CD4-positive, alpha-beta T cell treated with Interferon gamma for 1 hour (primary cell): Measurements from ENCODE around the gene LMBR1.
A peak's percentile ranks its signal among the peaks of the same experiment; 100 is the strongest.
"Not testable (repeated sequence)": the region's sequence is repeated elsewhere in the genome, so short reads cannot be mapped to it uniquely, and the experiment has no call there.

ENCODE experiments used
- DNase-seq: peaks from one replicate; pipeline ENCODE4 v3.0.0-alpha.2; 2020

The LMBR1 gene

DNA sequence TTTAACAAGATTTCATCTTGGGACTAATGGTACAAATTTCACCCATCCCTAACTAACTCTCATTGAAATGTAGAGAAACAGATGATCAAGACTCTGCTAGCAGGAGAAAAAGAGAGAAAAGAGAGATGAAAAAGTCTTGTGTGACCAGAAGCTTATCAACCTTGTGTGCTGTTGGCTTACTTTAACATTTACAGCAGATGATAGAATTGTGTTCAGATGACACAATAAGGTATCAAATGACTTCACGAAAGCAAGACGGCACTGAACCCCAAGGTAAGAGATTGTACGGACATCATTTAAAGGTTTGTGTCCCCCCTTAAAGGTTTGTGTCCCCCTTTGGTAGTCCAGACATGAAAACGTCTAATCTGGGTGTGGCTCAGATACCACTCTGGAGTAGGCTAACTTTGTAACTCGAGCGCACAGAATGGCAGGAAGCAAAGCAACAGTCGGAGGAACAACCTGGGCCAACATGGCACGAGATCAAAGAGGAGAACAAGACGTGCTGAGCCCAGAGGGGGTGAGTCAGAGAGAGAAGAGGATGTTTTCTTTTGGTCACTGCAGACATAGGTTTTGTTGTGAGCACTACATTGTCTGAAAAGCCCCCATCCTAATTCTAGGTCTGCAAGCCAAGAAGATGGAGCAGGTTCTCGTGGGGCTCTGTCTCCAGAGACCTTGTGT, 10.4 kb upstream of the LMBR1 start:
- DNase-seq: peak; percentile 49

DNA sequence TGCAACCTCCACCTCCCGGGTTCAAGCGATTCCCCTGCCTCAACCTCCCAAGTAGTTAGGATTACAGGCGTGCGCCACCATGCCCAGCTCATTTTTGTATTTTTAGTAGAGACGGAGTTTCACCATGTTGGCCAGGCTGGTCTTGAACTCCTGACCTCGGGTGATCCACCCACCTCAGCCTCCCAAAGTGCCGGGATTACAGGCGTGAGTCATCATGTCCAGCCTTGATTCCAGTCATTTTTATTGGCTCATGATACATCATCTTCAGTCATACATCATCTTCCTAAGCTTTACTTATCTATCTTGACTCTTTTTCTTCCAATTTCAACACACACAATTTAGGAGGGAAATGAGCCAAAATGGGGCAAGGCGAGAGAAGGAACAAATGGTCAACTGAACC, 7.1 kb upstream of the LMBR1 start:
- not testable (repeated sequence) for DNase-seq

DNA sequence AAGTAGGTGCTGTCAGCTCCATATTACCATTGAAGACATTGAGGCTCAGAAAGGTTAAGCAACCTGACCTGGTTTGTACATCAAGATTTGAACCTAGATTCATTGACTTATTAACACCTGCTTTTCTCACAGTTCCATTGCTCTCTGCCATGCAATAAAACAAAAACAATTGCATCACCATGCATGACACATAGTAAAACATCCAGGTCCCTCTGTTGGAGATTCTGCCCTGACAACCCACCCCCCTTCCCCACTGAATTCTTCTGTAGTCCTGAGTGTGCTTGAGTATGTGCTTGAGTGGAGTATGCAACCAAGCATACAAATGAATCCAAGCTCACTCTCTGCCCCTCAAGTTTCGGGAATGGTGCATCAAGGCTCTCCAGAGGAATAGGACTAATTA, 6.0 kb upstream of the LMBR1 start:
- DNase-seq: no peak

DNA sequence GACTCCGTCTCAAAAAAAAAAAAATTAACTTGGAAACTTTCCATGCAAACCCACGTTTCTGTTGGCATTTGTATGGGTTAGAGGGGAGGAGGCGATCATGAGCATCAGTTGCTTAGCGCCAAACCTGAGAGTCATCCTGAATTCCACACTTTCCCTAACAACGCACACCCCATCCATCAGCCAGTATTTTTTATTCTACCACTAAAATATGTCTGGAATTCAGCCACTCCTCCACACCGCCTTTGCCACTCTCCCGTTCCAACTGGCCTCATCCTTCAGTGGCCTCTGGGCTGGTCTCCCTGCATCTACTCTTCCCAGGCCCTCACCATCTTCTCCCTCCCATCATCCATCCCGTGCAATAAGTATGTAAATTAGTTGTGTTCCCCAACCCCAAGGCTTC, 4.7 kb upstream of the LMBR1 start:
- DNase-seq: no peak

DNA sequence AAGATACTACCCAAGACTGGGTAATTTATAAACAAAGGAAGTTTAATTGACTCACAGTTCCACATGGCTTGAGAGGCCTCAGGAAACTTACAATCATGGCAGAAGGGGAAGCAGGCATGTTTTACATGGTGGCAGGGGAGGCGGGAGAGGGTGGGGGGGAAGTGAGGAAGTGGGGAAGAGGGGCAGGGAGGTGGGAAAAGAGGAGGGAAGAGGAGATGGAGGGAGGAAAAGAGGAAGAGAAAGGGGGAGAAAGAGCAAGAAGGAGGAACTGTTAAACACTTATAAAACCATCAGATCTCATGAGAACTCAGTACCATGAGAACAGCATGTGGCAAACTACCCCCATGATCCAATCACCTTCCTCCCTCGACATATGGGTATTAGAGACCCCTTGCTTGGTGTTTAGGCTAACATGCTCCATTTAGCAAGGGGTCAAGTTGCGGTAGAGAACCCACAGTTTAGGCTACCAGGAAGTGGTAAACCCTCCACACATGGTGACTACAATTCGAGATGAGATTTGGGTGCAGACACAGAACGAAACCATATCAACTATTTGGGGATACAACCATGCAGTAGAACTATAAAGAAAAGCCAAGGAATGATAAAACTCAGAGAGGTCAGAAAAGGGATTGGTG, 3.5 kb upstream of the LMBR1 start:
- DNase-seq: no peak

DNA sequence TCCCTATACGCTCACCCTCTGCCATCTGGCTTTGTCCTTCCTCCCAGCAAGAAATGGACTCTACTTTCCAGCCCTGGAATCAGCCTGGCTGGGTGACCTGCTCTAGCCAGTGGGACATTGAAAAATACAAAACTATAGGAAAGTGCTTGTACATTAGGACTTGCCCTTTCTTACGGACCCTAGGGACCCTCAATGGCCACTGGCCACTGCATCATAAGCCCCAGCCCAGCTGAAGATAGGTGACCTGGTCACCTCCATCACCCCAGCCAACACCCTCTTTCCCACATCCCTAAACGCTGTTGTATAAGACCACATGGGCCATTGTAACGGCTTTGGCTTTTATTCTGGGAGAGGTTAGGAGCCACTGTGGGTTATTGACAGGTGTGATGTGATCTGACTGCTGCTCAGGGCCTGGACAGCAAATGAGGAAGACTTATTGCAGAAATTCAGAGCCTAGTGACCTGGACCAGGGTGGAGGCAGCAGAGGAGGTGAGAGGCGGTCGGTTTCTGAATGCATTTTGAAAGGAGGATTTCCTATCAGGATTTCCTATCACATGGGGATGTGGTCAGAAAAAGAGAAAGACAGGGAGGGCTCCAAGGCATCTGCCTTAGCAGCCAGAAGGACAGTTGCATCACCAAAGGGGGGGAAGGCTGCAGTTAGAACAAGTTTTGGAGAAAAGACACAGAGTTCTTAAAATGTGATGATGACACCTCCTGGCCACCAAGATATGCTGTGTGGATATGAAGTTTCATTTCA, 2.2 kb upstream of the LMBR1 start:
- peak; percentile 13 for DNase-seq

DNA sequence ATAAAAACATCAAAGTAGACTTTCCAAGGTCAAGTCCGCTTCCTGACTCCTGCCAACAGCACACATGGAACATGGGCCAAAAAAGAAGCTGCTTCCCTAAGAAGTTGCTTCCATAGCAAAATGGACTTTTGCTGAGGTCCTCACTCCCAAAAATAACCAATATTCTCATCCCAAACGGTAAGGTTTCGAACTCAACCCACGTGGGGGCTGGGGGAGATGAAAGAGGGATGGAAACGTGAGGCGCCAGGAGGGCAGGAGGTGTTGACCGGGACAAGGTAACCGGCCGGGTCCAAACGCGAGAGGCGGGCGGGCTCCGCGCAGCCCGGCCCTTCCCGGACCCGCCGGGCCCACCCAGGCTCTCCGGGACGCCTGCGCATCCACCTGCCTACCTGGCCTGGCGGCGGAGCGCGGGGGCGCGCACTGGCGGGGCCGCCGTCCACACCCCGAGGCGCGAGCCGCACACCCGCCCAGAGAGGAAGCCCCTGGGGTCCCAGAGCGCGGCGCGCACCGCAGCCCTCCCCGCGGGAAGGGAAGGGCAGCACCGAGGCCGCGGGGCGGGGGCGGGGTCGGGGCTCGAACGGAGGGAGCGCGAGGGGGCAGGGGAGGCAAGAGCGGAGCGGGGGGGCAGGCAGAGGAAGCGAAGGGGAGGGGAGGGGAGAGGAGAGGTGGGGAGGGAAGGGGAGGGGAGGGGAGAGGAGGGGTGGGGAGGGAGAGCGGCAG, 742 bp downstream of the LMBR1 start:
- peak; percentile 73 for DNase-seq

DNA sequence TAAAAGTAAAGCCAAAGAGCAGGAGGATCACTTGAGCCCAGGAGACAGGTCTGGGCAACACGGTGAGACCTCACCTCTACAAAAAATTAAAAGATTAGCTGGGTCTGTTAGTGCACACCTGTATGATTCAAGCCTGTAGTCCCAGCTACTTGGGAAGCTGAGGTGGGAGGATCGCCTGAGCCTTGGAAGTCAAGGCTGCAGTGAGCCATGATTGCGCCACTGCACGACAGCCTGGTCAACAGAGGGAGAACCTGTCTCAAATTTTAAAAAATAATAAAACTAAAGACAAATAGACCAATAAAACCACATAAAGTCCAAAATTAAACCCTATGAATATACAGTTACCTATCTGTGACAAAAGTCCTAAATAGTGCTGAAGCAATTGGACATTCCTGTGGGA, 3.2 kb downstream of the LMBR1 start:
- no peak for DNase-seq

DNA sequence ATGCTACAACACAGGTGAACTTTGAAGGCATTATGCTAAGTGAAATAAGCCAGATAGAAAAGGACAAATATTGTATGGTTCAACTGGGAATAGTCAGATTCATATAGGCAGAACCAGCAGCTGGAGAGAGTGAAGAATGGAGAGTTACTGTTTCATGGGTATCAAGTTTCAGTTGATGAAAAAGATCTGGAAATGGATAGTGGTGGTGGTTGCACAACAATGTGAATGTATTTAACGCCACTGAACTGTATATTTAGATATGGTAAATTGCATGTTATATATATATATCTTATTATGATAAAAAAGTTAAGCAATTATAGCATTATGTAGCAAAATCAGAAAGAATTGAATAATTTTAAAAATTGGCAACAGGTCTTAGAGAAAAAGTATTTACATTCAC, 3.9 kb downstream of the LMBR1 start:
- no peak for DNase-seq

DNA sequence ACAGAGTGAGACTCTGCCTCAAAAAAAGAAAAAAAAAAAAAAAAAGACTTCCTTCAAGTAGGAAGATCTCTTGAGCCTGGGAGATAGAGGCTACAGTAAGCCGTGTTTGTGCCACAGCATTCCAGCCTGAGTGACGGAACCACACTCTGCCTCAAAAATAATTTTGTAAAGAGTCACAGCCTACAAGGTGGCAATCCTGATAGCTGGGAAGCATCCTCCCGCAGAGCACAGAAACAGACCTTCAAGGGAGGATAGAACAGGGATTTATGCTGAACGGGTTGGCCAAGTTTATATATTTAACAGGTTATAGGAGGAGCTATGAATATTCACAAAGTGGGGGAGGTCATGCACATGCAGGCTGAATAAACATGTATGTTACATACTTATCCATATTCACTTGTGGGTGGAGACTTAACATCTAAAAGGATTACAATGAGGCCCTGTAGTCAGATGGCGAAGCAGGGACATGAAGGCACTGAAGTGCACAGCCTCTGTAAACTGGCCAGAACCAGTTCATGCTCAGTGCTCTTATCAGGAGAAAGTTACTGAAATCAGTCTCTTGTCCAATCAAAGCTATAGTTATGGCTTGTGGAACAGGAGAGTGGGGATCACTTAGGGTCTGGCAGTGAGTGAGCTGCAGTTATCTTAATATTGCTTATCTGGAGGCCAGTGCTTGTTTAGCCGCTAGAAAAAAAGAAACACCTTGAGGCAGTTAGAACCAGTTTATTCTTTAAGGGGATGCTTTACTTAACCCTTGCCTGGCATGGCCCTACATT, 6.8 kb downstream of the LMBR1 start:
- DNase-seq: no peak

DNA sequence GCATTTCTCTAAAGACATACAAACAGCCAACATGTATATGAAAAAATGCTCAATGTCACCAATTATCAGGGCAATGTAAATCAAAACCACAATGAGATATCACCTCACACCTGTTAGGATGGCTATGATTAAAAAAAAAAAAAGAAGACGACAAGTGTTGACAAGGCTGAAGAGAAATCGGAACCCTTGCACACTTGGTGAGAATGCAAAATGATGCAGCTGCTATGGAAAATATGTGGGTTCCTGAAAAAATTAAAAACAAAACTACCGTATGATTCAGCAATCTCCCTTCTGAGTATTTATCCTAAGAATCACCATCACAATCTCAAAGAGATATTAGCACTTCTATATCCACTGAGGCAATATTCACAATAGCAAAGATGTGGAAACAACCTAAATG, 11.3 kb downstream of the LMBR1 start:
- DNase-seq: no peak

DNA sequence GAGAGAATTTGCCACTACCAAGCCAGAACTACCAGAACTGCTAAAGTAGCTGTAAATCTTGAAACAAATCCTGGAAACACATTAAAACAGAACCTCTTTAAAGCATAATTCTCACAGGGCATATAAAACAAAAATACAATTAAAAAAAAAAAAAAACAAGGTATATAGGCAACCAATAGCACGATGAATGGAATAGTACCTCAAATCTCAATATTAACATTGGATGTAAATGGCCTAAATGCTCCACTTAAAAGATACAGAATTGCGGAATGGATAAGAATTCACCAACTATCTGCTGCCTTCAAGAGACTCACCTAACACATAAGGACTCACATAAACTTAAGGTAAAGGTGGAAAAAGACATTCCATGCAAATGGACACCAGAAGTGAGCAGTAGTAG, 17.2 kb downstream of the LMBR1 start:
- DNase-seq: no peak

DNA sequence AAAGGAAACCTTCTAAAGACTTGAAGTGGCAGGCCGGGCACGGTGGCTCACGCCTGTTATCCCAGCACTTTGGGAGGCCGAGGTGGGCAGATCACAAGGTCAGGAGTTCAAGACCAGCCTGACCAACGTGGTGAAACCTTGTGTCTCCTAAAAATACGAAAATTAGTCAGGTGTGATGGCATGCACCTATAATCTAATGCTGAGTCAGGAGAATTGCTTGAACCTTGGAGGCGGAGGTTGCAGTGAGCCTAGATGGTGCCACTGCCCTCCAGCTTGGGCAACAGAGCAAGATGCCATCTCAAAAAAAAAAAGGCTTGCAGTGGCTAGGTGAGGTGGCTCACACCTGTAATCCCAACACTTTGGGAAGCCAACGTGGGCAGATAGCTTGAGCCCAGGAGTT, 24.6 kb downstream of the LMBR1 start:
- DNase-seq: not testable (repeated sequence)

DNA sequence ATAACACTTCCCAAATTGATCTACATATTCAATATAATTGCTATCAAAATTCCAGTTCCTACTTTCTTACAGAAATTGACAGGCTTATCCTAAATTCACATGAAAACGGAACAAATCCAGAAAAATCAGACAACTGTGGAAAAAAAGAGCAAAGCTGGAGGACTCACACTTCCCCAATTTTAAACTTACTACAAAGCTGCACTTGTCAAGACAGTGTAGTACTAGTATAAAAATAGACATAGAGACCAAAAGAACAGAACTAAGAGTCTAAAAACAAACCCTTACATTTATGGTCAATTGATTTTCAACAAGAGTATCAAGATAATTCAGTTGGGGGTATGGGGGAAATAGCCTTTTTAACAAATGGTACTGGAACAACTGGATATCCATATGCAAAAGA, 27.5 kb downstream of the LMBR1 start:
- no peak for DNase-seq

DNA sequence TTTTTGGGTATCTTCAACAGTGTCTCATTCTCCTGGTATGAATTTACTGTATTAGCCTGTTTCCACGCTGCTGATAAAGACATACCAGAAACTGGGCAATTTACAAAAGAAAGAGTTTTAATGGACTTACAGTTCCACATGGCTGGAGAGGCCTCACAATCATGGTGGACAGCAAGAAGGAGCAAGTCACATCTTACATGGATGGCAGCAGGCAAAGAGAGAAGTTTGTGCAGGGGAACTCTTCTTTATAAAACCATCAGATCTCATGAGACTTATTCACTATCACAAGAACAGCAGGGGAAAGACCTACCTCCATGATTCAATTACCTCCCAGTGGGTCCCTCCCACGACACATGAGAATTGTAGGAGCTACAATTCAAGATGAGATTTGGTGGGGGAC, 31.0 kb downstream of the LMBR1 start:
- not testable (repeated sequence) for DNase-seq

DNA sequence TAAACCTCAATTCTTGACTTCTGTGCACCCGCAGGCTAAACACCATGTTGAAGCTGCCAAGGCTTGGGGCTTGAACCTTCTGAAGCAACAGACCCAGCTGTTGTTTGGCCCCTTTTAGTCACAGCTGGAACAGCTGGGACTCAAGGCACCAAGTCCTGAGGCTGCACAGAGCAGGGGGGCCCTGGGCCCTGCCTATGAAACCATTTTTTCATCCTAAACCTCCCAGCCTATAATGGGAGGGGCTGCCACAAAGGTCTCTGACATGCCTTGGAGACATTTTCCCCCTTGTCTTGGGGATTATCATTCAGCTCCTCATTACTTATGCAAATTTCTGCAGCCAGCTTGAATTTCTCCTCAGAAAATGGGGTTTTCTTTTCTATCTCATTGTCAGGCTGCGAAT, 31.8 kb downstream of the LMBR1 start:
- DNase-seq: no peak

DNA sequence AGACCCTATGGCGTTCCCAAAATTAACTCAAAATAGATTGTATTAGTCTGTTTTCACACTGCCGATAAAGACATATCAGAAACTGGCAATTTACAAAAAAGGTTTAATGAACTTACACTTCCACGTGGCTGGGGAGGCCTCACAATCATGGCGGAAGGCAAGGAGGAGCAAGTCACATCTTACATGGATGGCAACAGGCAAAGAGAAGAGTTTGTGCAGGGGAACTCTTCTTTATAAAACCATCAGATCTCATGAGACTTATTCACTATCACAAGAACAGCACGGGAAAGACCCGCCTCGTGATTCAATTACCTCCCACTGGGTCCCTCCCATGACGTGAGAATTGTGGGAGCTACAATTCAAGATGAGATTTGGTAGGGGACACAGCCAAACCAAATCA, 32.9 kb downstream of the LMBR1 start:
- not testable (repeated sequence) for DNase-seq

DNA sequence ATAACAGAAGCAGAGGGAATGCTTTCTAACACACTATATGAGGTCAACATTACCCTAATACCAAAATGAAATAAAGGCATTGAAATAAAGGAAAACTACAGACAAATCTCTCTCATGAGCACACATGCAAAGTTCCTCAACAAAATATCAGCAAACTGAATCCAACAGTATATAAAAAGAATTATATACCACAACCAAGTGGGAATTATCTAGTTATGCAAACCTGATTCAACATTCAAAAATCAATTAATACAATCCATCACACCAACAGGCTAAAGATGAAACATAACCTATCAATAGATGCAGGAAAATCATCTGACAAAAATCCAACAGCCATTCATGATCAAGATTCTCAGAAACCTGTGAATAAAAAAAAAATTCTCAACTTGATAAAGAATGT, 34.5 kb downstream of the LMBR1 start:
- no peak for DNase-seq

DNA sequence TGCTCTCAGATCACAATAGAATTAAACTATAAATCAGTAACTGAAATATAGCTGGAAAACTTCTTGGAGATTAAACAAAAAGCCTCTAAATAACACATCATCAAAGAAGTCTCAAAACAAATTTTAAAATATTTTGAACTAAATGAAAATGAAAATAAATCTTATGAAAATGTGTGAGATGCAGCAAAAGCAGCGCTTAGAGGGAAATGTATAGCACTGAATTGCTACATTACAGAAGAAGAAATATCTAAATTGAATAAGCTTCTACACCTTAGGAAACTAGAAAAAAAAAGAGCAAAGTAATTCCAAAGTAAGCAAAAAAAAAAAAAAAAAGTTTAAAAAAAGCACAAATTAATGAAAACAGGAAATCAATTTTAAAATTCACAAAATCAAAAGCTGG, 35.2 kb downstream of the LMBR1 start:
- DNase-seq: no peak

DNA sequence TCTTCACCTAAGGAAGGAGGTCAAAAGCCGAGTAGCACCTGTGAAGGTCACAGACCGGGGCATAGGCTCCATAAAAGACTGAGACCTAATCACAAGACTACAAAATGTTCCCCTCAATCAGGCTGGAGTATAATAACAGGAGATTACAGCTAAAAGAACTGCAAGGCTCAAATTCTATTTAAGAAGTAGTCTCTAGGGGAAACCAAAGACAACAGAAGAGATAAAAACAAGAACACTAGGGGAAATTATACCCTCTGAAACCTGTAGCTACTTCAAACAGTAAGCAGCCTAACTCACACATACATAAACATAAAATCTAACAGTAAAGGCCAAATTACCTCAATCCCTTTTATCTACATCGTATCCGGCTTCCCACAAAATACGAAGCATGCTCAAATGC, 38.3 kb downstream of the LMBR1 start:
- no peak for DNase-seq

DNA sequence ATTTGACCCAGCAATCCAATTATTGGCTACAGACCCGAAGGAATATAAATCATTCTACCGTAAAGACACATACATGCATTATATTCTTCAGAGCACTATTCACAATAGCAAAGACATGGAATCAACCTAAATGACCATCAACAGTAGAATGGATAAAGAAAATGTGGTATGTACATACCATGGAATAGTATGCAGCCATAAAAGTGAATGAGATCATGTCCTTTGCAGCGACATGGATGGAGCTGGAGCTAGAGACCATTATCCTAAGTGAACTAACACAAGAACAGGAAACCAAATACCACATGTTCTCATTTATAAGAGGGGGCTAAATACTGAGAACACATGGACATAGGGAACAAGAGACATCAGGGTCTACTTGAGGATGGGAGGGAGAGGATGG, 44.0 kb downstream of the LMBR1 start:
- no peak for DNase-seq

DNA sequence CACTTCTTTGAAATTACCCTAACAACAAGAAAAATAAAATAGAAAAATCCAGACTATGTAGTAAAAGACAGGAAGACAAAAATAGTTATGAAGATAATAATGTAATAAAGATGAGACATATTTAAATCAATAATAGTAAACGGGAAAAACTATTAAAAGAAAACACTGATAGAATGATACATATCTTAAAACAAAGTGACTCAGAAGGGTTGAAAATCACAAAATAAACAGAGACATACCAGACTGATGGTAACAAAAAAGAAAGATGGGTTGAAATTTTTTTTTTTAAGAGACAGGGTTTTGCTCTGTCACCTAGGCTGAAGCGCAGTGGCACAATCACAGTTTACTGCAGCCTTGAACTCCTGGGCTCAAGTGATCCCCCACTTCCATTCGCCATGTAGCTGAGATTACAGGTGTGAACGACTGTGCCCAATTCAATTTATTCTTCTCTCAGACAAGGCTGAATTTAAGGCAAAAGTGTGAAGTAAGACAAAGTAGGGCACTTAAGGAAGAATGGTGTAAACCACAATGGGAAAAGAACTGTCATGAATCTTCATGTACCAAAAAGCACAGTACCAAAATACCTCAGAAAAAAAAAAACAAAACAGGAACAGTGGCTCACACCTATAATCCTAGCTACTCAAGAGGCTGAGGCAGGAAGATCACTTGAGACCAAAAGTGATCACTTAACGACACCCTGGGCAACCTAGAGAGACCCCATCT, 47.4 kb downstream of the LMBR1 start:
- no peak for DNase-seq
